Lower leg skin (tissue), 4 donors: ENCODE results near the gene CASP3. TPM values are rescaled to one million over a fixed set of nuclear protein-coding genes. Genes with fewer than 3 reads are reported as not detected.

Experiments used
- DNase-seq, 2 donors: peaks; one replicate each; pipeline ENCODE4 v3.0.0-alpha.2; 2019; ENCODE audit warnings: low spot score in 2 of 2
- H3K4me3 ChIP-seq: fragments of 200-600 bp; sonication (generic); 2 replicates; pipeline ENCODE4 v1.5.1; 2017; ENCODE audit warnings: mild to moderate bottlenecking, low read depth; ENCODE audit not compliant: poor library complexity, severe bottlenecking
- CTCF ChIP-seq, 3 donors: fragments of 450-650 bp; IDR thresholded peaks; one replicate each; pipeline ENCODE4 v1.5.1; 2016; ENCODE audit warnings: antibody characterized with exemption in 3 of 3, mild to moderate bottlenecking in 3 of 3, moderate library complexity in 2 of 3
- POLR2A ChIP-seq, 2 donors: fragments of 450-650 bp; IDR thresholded peaks; one replicate each; pipeline ENCODE4 v1.6.1; 2016 to 2017; ENCODE audit warnings: antibody characterized with exemption in 2 of 2, mild to moderate bottlenecking in 1 of 2, moderate library complexity in 1 of 2
- WGBS, 2 donors: methylation state at CpG; one replicate each; pipeline ENCODE4 v1.1.5; 2018; 5-methylcytosine and 5-hydroxymethylcytosine counted together
- intact Hi-C: fragments of 100-400 bp; cut with DNase I; formaldehyde crosslinking; loops from one replicate; pipeline ENCODE4 v1.15.0; 2023; ENCODE audit warnings: low total_unique reads
- total RNA-seq, 4 donors: library from RNA; depleted of rRNA; stranded (reverse); fragments of >200 nt; gene quantifications; one replicate each; pipeline ENCODE4 v1.1.0, GENCODE V29; 2016

Gene CASP3
- total RNA-seq, 4 donors from 2014 or later = 10.2 to 18.4 (median 14.8) TPM

- TF ChIP-seq POLR2A (IDR thresholded peaks at IDR 0.05) (no peak), CTCF (IDR thresholded peaks at IDR 0.05) (no peak)
- whole genome bisulfite sequencing, 2 donors = 81 to 87% methylated on average over 8 of the region's 8 CpGs
- DNase-seq = no peak
- intact Hi-C loops = no loop called here
- no peak overlapping the region for H3K4me3 ChIP-seq
These were observed 2.7 kb upstream of the CASP3 start for GRCh38 chr4:184651899-184652298.

GRCh38 chr4:184649971-184650855, 966 bp upstream of the CASP3 start:
- no peak for TF ChIP-seq POLR2A (IDR thresholded peaks at IDR 0.05)
- no peak for TF ChIP-seq CTCF (IDR thresholded peaks at IDR 0.05)
- peak overlapping the region; percentile 38 for H3K4me3 ChIP-seq
- intact Hi-C loops = no loop called here
- no peak for DNase-seq
- WGBS, 2 donors = 23 to 25% methylated on average over 21 of the region's 21 CpGs

GRCh38 chr4:184648313-184649025, 778 bp downstream of the CASP3 start:
- peak overlapping the region; percentile 63 for H3K4me3 ChIP-seq
- DNase-seq = peak; percentile 50 to 93
- intact Hi-C loops = no loop called here
- whole genome bisulfite sequencing, 2 donors = 1% methylated on average over 24 to 36 of the region's 52 CpGs
- TF ChIP-seq POLR2A (IDR thresholded peaks at IDR 0.05) = no peak
- no peak for TF ChIP-seq CTCF (IDR thresholded peaks at IDR 0.05)

GRCh38 chr4:184648054-184648312, 1.3 kb downstream of the CASP3 start:
- no peak for TF ChIP-seq CTCF (IDR thresholded peaks at IDR 0.05)
- no peak for TF ChIP-seq POLR2A (IDR thresholded peaks at IDR 0.05)
- no peak overlapping the region for H3K4me3 ChIP-seq
- intact Hi-C loops = no loop called here
- no peak for DNase-seq
- WGBS, 2 donors = 10% methylated on average over 6 of the region's 6 CpGs

- H3K4me3 ChIP-seq = no peak overlapping the region
- WGBS, 2 donors = 59 to 67% methylated on average over 7 of the region's 7 CpGs
- DNase-seq = no peak
- intact Hi-C loops = no loop called here
- TF ChIP-seq POLR2A (IDR thresholded peaks at IDR 0.05) (no peak), CTCF (IDR thresholded peaks at IDR 0.05) (no peak)
These were observed 1.8 kb downstream of the CASP3 start for GRCh38 chr4:184647266-184648053.
